Hepatocyte (in vitro differentiated cells): ENCODE results near the gene EPHB3. TPM values are rescaled to one million over a fixed set of nuclear protein-coding genes. Genes with fewer than 3 reads are reported as not detected.

Experiments used
- DNase-seq: peaks from one replicate; pipeline ENCODE4 v3.0.0-alpha.2; 2016; ENCODE audit warnings: low spot score
- H2AFZ ChIP-seq: fragments of 200-600 bp; sonication (generic); 2 replicates; pipeline ENCODE4 v1.6.0; 2016; ENCODE audit warnings: antibody characterized with exemption, mild to moderate bottlenecking
- H3K27ac ChIP-seq: fragments of 200-600 bp; sonication (generic); 2 replicates; pipeline ENCODE4 v1.5.1; 2016; ENCODE audit warnings: mild to moderate bottlenecking
- H3K27me3 ChIP-seq: fragments of 200-600 bp; sonication (generic); 2 replicates; pipeline ENCODE4 v1.6.1; 2016
- H3K36me3 ChIP-seq: fragments of 200-600 bp; sonication (generic); replicated peaks from 2 replicates; pipeline ENCODE4 v1.5.1; 2016; ENCODE audit warnings: low read depth; ENCODE audit not compliant: insufficient read depth
- H3K4me1 ChIP-seq: fragments of 200-600 bp; sonication (generic); 2 replicates; pipeline ENCODE4 v1.5.1; 2016; ENCODE audit warnings: mild to moderate bottlenecking, moderate library complexity; ENCODE audit not compliant: insufficient read depth
- H3K4me2 ChIP-seq: fragments of 200-600 bp; sonication (generic); 2 replicates; pipeline ENCODE4 v1.6.0; 2016
- H3K4me3 ChIP-seq: fragments of 200-600 bp; sonication (generic); 2 replicates; pipeline ENCODE4 v1.5.1; 2016; ENCODE audit warnings: mild to moderate bottlenecking
- H3K79me2 ChIP-seq: fragments of 200-600 bp; sonication (generic); 2 replicates; pipeline ENCODE4 v1.6.0; 2017; ENCODE audit warnings: mild to moderate bottlenecking
- H3K9me2 ChIP-seq: fragments of 200-600 bp; sonication (generic); replicated peaks from 2 replicates; pipeline ENCODE4 v1.6.0; 2017; ENCODE audit warnings: mild to moderate bottlenecking; ENCODE audit not compliant: insufficient read depth
- H3K9me3 ChIP-seq: fragments of 200-600 bp; sonication (generic); 2 replicates; pipeline ENCODE4 v1.5.1; 2016; ENCODE audit warnings: low read depth, mild to moderate bottlenecking
- H4K20me1 ChIP-seq: fragments of 200-600 bp; sonication (generic); 2 replicates; pipeline ENCODE4 v1.6.0; 2016; ENCODE audit warnings: mild to moderate bottlenecking; ENCODE audit not compliant: insufficient read depth, poor library complexity, severe bottlenecking
- CTCF ChIP-seq: fragments of 200-600 bp; sonication (generic); IDR thresholded peaks from 2 replicates; pipeline ENCODE4 v1.5.1; 2016; ENCODE audit warnings: antibody characterized with exemption, mild to moderate bottlenecking; ENCODE audit not compliant: poor library complexity
- EZH2 ChIP-seq: fragments of 200-600 bp; sonication (generic); IDR thresholded peaks from 2 replicates; pipeline ENCODE4 v1.6.1; 2016; ENCODE audit warnings: antibody characterized with exemption, mild to moderate bottlenecking, borderline replicate concordance
- EZH2phosphoT487 ChIP-seq: fragments of 200-600 bp; sonication (generic); IDR thresholded peaks from one replicate; pipeline ENCODE4 v1.6.1; 2018; ENCODE audit warnings: antibody characterized with exemption, mild to moderate bottlenecking, low read depth, moderate library complexity; ENCODE audit not compliant: unreplicated experiment, severe bottlenecking
- WGBS: methylation state at CpG from one replicate; pipeline ENCODE4 v1.1.6; 2016; ENCODE audit warnings: low lambda C conversion rate; ENCODE audit errors: missing lambda C conversion rate; 5-methylcytosine and 5-hydroxymethylcytosine counted together
- polyA plus RNA-seq: library from polyadenylated mRNA; unstranded; fragments of >200 nt; fragmentation: Nextera tagmentation; extraction: Ambion mirVana; gene quantifications from 2 replicates; pipeline ENCODE4 v1.2.1, GENCODE V29; 2016
- total RNA-seq: library from RNA; depleted of rRNA; stranded (reverse); fragments of >200 nt; gene quantifications from 2 replicates; pipeline ENCODE4 v1.2.3, GENCODE V29; 2014

Gene EPHB3
- total and polyA plus RNA-seq, 2 experiments from 2014 or later: 11.0 to 22.0 TPM

- Histone ChIP-seq H3K27me3 (no peaks in the 10 kb centered on the region), H3K36me3 (no peaks in the 10 kb centered on the region), H3K4me1 (peaks cover 46% of the 10 kb centered on the region), H3K79me2 (peaks cover 77% of the 10 kb centered on the region), H3K9me2 (no peaks in the 10 kb centered on the region), H3K4me3 (no peak overlapping the region), H3K9me3 (no peaks in the 10 kb centered on the region), H3K27ac (no peak overlapping the region), H3K4me2 (no peak overlapping the region), H2AFZ (no peak overlapping the region), H4K20me1 (peaks cover 28% of the 10 kb centered on the region)
- TF ChIP-seq CTCF (no peak), EZH2phosphoT487 (no peak), EZH2 (no peak)
- WGBS: 88% methylated on average over 12 of the region's 12 CpGs
- DNase-seq: no peak
Measured at GRCh38 chr3:184571750-184572377, 10.3 kb downstream of the EPHB3 start.

GRCh38 chr3:184572633-184573270, 11.2 kb downstream of the EPHB3 start:
- WGBS: 95% methylated on average over 31 of the region's 33 CpGs
- H3K4me2 ChIP-seq: no peak overlapping the region
- no peaks in the 10 kb centered on the region for H3K27me3 ChIP-seq
- DNase-seq: no peak
- no peak overlapping the region for H2AFZ ChIP-seq
- H3K4me3 ChIP-seq: no peak overlapping the region
- peaks cover 40% of the 10 kb centered on the region for H3K4me1 ChIP-seq
- TF ChIP-seq EZH2 (no peak), EZH2phosphoT487 (no peak), CTCF (no peak)
- H3K36me3 ChIP-seq: no peaks in the 10 kb centered on the region
- H3K27ac ChIP-seq: no peak overlapping the region
- no peaks in the 10 kb centered on the region for H3K9me2 ChIP-seq
- no peaks in the 10 kb centered on the region for H3K9me3 ChIP-seq
- peaks cover 28% of the 10 kb centered on the region for H4K20me1 ChIP-seq
- peaks cover 68% of the 10 kb centered on the region for H3K79me2 ChIP-seq

GRCh38 chr3:184574515-184575417, 13.2 kb downstream of the EPHB3 start:
- Histone ChIP-seq H4K20me1 (peaks cover 28% of the 10 kb centered on the region), H3K27me3 (no peaks in the 10 kb centered on the region), H3K4me2 (peak overlapping the region; percentile 64), H3K4me3 (no peak overlapping the region), H3K36me3 (no peaks in the 10 kb centered on the region), H2AFZ (no peak overlapping the region), H3K9me2 (no peaks in the 10 kb centered on the region), H3K9me3 (no peaks in the 10 kb centered on the region), H3K27ac (peak overlapping the region; percentile 82), H3K4me1 (peaks cover 26% of the 10 kb centered on the region), H3K79me2 (peaks cover 54% of the 10 kb centered on the region)
- DNase-seq: peak; percentile 58
- 43% methylated on average over 15 of the region's 15 CpGs for WGBS
- no peak for TF ChIP-seq CTCF
- TF ChIP-seq EZH2phosphoT487: no peak
- no peak for TF ChIP-seq EZH2
